Motor neuron (in vitro differentiated cells): ENCODE results near the gene ALDH2. TPM values are rescaled to one million over a fixed set of nuclear protein-coding genes. Genes with fewer than 3 reads are reported as not detected.
"Not testable (repeated sequence)": the region's sequence is repeated elsewhere in the genome, so short reads cannot be mapped to it uniquely, and the experiment has no call there.

Experiments used
- ATAC-seq, 8 experiments: fragments of 200-7000 bp; cut with Tn5 transposase; replicated peaks in 6 of 8; 2 replicates each; pipeline ENCODE4 v1.8.0; 2021; ENCODE audit warnings: mild to moderate bottlenecking in 8 of 8, moderate library complexity in 8 of 8
- H3K27ac ChIP-seq, 2 donors: fragments of 250-450 bp; sonication (Bioruptor Pico); 2 replicates each; pipeline ENCODE4 v1.9.0; 2021; ENCODE audit warnings: antibody characterized with exemption in 2 of 2, mild to moderate bottlenecking in 2 of 2, moderate library complexity in 1 of 2
- H3K4me1 ChIP-seq, 2 donors: fragments of 250-450 bp; sonication (Bioruptor Pico); replicated peaks in 1 of 2; 2 replicates each; pipeline ENCODE4 v1.6.1; 2021; ENCODE audit warnings: antibody characterized with exemption in 2 of 2, mild to moderate bottlenecking in 2 of 2, moderate library complexity in 1 of 2
- H3K4me3 ChIP-seq, 5 donors: fragments of 250-450 bp; sonication (Bioruptor Pico); 2 replicates each; pipeline ENCODE4 v1.9.0; 2021; ENCODE audit warnings: antibody characterized with exemption in 5 of 5, mild to moderate bottlenecking in 5 of 5, moderate library complexity in 4 of 5
- WGBS, 10 experiments: fragments of 450-650 bp; shearing (Covaris generic); methylation state at CpG; one replicate each; pipeline ENCODE4 v1.0.0; 2022; 5-methylcytosine and 5-hydroxymethylcytosine counted together
- in situ Hi-C, 9 experiments: fragments of 400-800 bp; cut with MboI; loops; one replicate each; pipeline ENCODE4 v1.15.0; 2021; ENCODE audit warnings: low sequenced_read_pairs in 9 of 9, low pct_unique_long_range_greater_than_20kb in 2 of 9; ENCODE audit not compliant: unreplicated experiment in 9 of 9
- total RNA-seq, 8 experiments: library from RNA; unstranded; fragments of 300-600 nt; gene quantifications; 2 replicates each; pipeline versions ENCODE4 v1.2.3 to v1.2.4, GENCODE V29; 2022

ALDH2 gene
- total RNA-seq, 8 experiments from 2014 or later, result 13.2 to 45.3 (median 27.0) TPM

GRCh38 chr12:111824312-111824711 is 57.6 kb downstream of the ALDH2 start:
- H3K4me1 ChIP-seq, H3K27ac ChIP-seq, H3K4me3 ChIP-seq, in situ Hi-C loops: not testable (repeated sequence)
- ATAC-seq, result peak in 2 of 8 experiments; percentile 14
- 0 to 100% (median 27%) methylated on average over 1 to 4 of the region's 4 CpGs for WGBS, 10 experiments

- H3K27ac ChIP-seq, result no peak overlapping the region
- 25 to 100% (median 80%) methylated on average over 1 to 4 of the region's 5 CpGs; no CpG with 5 or more reads in 1 of the 10 experiments for WGBS, 10 experiments
- ATAC-seq, result no peak
- no peak overlapping the region for H3K4me3 ChIP-seq
- no peaks in the 10 kb centered on the region for H3K4me1 ChIP-seq
- in situ Hi-C loops, result no loop called here
Observed at GRCh38 chr12:111825509-111825908, 58.8 kb downstream of the ALDH2 start.

GRCh38 chr12:111826316-111826715 is 59.6 kb downstream of the ALDH2 start:
- ATAC-seq, result peak in 1 of 8 experiments; percentile 27
- 0 to 90% (median 34%) methylated on average over 1 to 3 of the region's 3 CpGs; no CpG with 5 or more reads in 4 of the 10 experiments for WGBS, 10 experiments
- Histone ChIP-seq H3K4me1 (no peaks in the 10 kb centered on the region), H3K27ac (no peak overlapping the region), H3K4me3 (no peak overlapping the region)
- in situ Hi-C loops, result no loop called here

GRCh38 chr12:111826992-111827391 is 60.3 kb downstream of the ALDH2 start:
- no peaks in the 10 kb centered on the region for H3K4me1 ChIP-seq
- 5 to 70% (median 34%) methylated on average over 1 to 2 of the region's 2 CpGs; no CpG with 5 or more reads in 6 of the 10 experiments for WGBS, 10 experiments
- no peak overlapping the region for H3K27ac ChIP-seq
- in situ Hi-C loops, result no loop called here
- ATAC-seq, result no peak
- H3K4me3 ChIP-seq, result no peak overlapping the region

- peak in 2 of 8 experiments; percentile 89 to 92 for ATAC-seq
- 4 to 100% (median 29%) methylated on average over 3 to 4 of the region's 4 CpGs; no CpG with 5 or more reads in 3 of the 10 experiments for WGBS, 10 experiments
- Histone ChIP-seq H3K4me1 (no peaks in the 10 kb centered on the region), H3K27ac (no peak overlapping the region), H3K4me3 (no peak overlapping the region)
- in situ Hi-C loops, result no loop called here
Observed at GRCh38 chr12:111827907-111828306, 61.2 kb downstream of the ALDH2 start.

- ATAC-seq, result no peak
- in situ Hi-C loops, result no loop called here
- Histone ChIP-seq H3K4me3 (no peak overlapping the region), H3K27ac (no peak overlapping the region), H3K4me1 (no peaks in the 10 kb centered on the region)
- WGBS, 10 experiments, result 24 to 100% (median 75%) methylated on average over 1 to 6 of the region's 8 CpGs; no CpG with 5 or more reads in 2 of the 10 experiments
Observed at GRCh38 chr12:111828338-111828979, 61.7 kb downstream of the ALDH2 start.

GRCh38 chr12:111829635-111830034 is 62.9 kb downstream of the ALDH2 start:
- in situ Hi-C loops, result not testable (repeated sequence)

GRCh38 chr12:111834740-111835386 is 68.1 kb downstream of the ALDH2 start:
- H3K27ac ChIP-seq, result peak overlapping the region in 1 of 2 donors; percentile 30
- H3K4me3 ChIP-seq, in situ Hi-C loops, H3K4me1 ChIP-seq: not testable (repeated sequence)
- peak in 2 of 8 experiments; percentile 43 to 53 for ATAC-seq
- WGBS, 10 experiments, result 40 to 100% (median 52%) methylated on average over 1 to 11 of the region's 22 CpGs; no CpG with 5 or more reads in 7 of the 10 experiments

More at GRCh38 chr12:111829635-111830034, 62.9 kb downstream of the ALDH2 start:
- 0% methylated on average over 1 of the region's 3 CpGs; no CpG with 5 or more reads in 9 of the 10 experiments for WGBS, 10 experiments
- H3K4me3 ChIP-seq, H3K27ac ChIP-seq, ATAC-seq, H3K4me1 ChIP-seq: not testable (repeated sequence)

- not testable (repeated sequence) for ATAC-seq
Observed at GRCh38 chr12:111835531-111836181, 68.9 kb downstream of the ALDH2 start.

GRCh38 chr12:111838353-111838752 is 71.6 kb downstream of the ALDH2 start:
- Histone ChIP-seq H3K27ac (no peak overlapping the region), H3K4me3 (no peak overlapping the region), H3K4me1 (peaks cover 8 to 14% of the 10 kb centered on the region in 2 donors)
- in situ Hi-C loops, result no loop called here
- 60 to 100% (median 81%) methylated on average over 1 to 2 of the region's 3 CpGs; no CpG with 5 or more reads in 4 of the 10 experiments for WGBS, 10 experiments
- ATAC-seq, result no peak

More at GRCh38 chr12:111835531-111836181, 68.9 kb downstream of the ALDH2 start:
- peaks cover 5 to 12% of the 10 kb centered on the region in 2 donors for H3K4me1 ChIP-seq
- H3K4me3 ChIP-seq, in situ Hi-C loops, H3K27ac ChIP-seq: not testable (repeated sequence)
- 94 to 100% methylated on average over 1 to 14 of the region's 28 CpGs; no CpG with 5 or more reads in 8 of the 10 experiments for WGBS, 10 experiments

GRCh38 chr12:111840807-111841206 is 74.1 kb downstream of the ALDH2 start:
- peak in 1 of 8 experiments; percentile 1 for ATAC-seq
- in situ Hi-C loops, result no loop called here
- WGBS, 10 experiments, result 0 to 85% (median 41%) methylated on average over 1 to 11 of the region's 11 CpGs; no CpG with 5 or more reads in 1 of the 10 experiments
- peak overlapping the region; percentile 96 to 99 for H3K27ac ChIP-seq
- peaks cover 14 to 15% of the 10 kb centered on the region in 2 donors for H3K4me1 ChIP-seq
- peak overlapping the region; percentile 52 to 91 (median 65) for H3K4me3 ChIP-seq

GRCh38 chr12:111841236-111841749 is 74.6 kb downstream of the ALDH2 start:
- WGBS, 10 experiments, result 0 to 15% (median 1%) methylated on average over 2 to 13 of the region's 13 CpGs
- H3K27ac ChIP-seq, result peak overlapping the region; percentile 96 to 99
- in situ Hi-C loops, result no loop called here
- peaks cover 14 to 15% of the 10 kb centered on the region in 2 donors for H3K4me1 ChIP-seq
- peak overlapping the region; percentile 52 to 91 (median 65) for H3K4me3 ChIP-seq
- peak in 5 of 8 experiments; percentile 0 to 3 (median 0) for ATAC-seq
